Activated CD4-positive, alpha-beta T cell treated with anti-CD3 and anti-CD28 coated beads, Interleukin-2, amount 50 U/mL, for 48 hours (primary cell): ENCODE measurements around the gene TIGD3.
A peak's percentile ranks its signal among the peaks of the same experiment; 100 is the strongest.

Experiments used
- DNase-seq, 2 experiments: peaks; one replicate each; pipeline ENCODE4 v3.0.0-alpha.2; 2020

The TIGD3 gene, protein sequence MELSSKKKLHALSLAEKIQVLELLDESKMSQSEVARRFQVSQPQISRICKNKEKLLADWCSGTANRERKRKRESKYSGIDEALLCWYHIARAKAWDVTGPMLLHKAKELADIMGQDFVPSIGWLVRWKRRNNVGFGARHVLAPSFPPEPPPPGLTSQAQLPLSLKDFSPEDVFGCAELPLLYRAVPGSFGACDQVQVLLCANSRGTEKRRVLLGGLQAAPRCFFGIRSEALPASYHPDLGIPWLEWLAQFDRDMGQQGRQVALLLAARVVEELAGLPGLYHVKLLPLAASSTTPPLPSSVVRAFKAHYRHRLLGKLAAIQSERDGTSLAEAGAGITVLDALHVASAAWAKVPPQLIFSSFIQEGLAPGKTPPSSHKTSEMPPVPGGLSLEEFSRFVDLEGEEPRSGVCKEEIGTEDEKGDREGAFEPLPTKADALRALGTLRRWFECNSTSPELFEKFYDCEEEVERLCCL

GRCh38 chr11:65354265-65355012 lies at the start of gene TIGD3:
Gene TIGD3 (plus strand): TSS chr11:65354751. CDS start chr11:65355809, 1,058 bp downstream.
- DNase-seq = peak; percentile 99

DNA sequence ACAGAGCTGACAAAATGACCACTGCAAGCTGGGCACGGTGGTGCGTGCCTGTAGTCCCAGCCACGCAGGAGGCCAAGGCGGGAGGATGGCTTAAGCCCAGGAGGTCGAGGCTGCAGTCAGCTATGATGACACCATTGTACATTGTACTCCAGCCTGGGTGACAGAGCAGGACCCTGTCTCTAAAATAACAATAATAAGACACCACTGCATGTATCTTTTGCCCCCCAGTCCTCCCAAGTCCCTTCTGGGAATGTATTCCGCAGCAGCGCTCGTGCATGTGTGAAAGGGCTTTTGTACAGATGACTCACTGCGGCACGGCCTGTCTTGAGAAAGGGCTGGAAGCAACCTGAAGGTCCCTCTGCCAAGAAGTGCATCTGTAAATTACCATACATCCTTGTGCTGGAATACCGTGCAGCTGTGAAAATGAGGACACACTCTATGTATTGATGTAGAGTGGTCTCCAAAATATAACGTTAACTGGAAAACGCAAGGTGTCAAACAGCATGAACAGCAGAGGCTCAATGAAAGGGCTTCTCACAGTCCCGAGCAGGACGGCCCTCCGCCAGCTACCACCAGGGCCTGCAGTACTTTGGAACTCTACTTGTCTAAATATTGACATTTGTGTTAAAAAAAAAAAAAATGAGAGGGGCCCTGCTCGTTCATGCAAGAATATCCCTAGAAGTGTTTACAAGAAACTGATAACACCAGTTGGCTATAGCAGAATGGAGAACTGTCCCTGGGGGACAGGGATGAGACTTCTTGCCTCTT lies 48.9 kb upstream of the TIGD3 start:
- DNase-seq = no peak

GRCh38 chr11:65307298-65308229 lies 47.0 kb upstream of the TIGD3 start:
- no peak for DNase-seq

DNA sequence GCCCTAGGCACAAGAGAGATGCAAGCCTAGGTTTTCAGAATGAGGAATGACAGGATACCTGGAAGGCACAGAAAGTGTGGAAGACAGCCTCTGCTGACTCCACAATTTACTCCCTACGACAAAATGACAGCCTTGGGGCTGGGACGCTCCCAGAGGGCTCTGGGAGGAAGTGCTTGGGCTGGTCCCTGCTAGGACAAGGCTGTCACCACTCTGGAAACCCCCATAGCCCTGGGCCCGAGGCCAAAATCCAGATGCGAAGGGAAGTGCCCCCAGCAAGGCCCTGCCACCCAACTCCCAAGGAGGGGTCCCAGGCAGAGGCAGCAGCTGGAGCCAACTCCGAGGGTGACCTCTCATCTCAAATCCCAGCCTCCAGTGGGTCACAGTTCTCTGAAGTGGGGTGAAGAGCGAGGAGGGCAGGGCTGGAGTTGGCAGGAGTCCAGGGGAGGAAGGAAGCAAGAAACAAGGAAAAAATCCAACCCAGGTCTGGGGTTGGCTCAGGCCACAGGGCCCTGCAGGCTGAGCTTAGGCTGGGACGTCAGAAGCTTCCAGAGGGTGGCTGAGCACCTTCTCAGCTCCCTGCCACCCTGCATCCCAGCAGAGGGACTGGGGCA lies 46.2 kb upstream of the TIGD3 start:
- no peak for DNase-seq

GRCh38 chr11:65309006-65309405 lies 45.5 kb upstream of the TIGD3 start:
- DNase-seq = no peak

DNA sequence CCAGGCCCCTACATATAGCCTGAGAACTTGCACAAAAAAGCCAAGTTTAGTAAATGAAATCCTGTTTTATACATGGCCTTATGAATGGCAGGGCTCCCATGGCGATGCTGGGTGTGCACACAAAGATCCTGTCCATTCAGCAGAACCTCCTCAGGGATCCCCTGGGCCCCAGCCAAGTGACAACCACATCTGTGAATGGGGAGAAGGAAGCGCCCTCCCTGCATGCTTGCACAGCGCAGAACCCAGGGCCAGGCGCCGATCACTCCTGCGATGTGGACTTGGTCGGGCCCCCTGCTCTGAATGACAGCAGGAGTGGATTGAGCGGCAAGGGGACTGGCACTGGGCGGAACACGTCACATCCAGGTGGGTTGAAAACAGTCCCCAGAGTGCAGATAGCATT lies 44.3 kb upstream of the TIGD3 start:
- DNase-seq = no peak

GRCh38 chr11:65310736-65311135 lies 43.8 kb upstream of the TIGD3 start:
- no peak for DNase-seq

DNA sequence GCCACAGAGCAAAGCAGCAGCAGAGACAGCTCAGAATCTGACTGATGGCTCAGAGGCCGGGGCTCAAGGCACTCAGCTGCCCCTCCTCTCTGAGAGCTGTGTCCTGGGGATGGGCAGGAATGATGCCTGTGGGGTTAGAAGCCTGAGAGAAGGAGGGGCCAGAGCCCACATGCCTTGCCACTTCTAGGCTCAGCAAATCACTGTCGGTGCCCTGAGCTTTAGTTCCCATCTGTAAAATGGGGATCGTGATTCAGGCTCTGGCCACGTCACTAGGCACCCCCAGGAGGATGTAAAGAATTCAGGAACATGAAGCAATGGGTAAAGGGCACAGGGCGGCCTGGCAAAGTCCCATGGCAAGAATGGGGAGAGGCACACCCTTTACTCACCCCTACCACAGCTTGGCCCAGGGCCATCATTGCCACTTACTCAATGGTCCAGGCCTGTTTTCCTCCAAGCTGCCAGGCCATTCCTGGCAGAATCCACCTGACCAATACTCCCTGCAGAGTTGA lies 43.3 kb upstream of the TIGD3 start:
- DNase-seq = no peak

DNA sequence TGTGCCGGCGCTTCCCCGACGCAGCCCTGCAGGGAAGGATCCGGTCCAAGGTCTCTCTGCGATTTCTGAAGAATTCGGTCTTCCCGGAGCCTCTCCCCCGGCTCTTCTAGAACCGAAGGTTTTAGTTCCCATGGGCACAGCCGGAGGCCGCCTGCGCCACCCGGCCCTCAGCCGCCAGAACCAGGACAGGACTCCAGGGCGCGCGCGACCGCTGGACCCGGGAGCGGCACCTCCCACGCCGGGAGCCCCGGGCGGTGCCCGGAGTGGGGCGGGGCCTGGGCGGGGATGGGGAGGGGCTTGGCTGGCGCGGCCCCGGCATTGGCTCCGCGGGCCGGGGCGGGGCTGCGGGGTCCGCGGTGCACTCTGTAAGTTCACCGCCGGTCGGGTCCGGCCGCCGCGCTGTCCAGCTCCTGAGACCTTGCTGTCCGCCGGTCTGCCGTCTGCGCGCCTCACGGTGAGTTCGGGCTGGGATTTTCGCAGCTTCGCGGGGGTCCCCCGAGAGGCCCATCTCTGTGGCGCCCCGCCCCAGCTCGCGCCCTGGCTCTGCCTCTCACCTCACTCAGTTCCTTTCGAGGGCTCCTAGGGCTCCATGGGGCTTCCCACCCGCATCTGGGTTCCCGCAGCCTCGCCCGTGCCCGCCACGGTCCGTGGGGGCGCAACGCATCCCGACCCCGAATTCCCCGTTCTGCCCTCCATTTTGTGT lies 39.9 kb upstream of the TIGD3 start, which contains the start of gene CDC42EP2:
Gene CDC42EP2, plus strand, starts transcription at position 366 of the 703 bp plus-strand sequence. CDS start 6,033 bp downstream, outside the sequence.
- peak; percentile 82 to 84 for DNase-seq

DNA sequence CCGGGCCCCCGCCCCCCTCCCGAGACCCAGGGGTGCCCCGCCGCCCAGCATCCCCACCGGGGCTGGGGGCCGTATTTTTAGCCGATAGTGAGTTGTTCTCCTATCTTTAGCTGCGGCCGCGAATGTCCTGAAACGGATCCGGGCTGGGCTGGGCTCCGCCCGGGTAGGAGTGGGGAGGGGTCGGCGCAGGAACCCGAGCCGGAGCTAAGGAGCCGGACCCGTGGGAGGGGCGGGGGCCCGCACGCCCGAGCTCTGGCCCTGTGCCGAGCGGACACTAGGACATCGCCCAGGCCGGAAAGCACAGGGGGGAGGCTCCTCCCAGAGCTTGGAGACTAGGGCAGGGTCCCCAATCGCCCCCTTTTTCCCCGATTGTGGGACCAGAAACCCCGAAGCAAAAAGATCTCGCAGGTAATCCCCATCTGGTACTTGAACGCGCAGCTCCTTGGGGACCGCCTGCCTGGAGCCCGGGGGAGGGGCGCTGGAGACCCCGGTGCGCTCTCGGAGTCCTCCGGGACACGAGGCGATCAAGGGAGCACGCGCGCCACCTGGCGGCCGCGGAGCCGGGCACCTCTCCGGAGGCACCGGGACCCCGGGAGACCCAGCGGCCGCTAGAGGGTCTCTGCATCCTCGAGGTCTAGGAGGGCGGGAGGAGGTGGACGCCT lies 39.2 kb upstream of the TIGD3 start:
- DNase-seq = peak; percentile 85 to 86

GRCh38 chr11:65315866-65316226 lies 38.7 kb upstream of the TIGD3 start:
- no peak for DNase-seq

DNA sequence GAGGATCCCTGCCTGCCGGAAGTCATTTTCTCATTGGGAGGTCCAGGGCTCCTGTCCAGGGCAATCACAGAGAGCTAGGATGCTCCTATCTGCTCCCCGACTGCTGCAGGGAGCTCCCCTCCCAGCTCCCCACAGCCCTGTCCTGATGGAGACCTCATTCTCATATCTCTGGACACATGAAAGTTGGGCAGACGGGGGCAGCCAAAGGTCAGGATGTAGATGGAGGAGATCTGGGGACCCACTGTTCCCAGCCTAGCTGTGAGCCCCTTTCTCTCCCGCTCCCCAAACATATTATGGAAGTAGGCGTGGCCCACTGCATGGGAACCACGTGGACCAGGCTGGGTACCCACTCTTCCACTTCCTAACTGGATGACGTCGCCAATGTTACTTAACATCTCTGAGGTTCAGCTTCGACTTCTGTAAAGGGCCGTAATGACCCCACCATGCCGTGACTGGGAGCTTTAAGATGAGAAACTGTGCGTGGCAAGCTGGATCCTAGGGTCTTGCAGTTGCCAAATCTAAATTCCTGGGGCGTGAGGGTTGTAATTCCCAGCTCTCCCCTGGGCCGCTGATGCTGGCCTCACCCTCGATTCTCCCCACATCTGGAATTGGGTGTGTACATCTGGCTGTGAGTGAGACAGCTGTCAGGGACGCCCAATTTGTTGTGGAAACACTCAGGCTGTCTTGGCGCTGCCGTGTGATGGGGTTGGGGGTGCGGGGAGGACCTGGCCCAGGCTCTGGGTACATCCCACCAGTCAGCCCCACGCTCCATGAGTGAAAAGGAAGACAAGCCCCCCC lies 38.1 kb upstream of the TIGD3 start:
- DNase-seq = no peak

DNA sequence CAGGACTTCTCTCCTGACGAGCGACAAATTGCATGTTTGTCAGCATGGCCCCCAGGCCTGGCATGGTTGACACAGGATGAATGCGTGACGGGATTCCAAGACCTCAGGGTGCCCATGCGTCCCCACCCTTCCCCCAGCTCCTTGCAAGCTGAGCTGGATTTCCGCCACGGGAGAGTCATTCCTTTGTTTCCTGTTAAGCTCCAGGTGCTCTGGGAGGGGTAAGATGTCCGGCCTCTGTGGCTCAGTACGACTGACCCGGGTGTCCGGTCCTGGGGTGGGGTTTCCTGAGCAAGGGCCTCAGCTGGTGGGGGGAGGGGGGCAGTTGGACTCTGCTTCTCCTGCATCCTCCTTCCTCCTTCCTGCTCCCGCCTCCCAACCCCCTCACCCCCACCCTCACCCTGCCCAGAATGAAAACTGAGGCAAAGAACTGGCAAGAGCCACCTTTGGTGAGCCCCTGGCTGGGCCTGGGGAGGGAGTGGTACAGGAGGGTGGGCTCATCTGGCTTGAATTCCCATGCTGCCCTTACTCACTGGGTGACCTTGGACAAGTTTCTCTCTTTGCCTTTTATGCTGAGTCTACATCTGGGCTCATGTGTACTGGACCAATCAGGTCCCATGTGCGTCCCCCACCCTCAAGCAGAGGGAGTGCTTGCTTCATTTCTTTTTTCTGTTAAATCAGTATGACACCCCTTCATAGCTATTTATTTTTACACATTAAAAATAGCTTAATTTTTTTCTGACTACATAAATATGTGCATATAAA lies 37.3 kb upstream of the TIGD3 start:
- no peak for DNase-seq

GRCh38 chr11:65320386-65321075 lies 34.0 kb upstream of the TIGD3 start:
- DNase-seq = no peak

GRCh38 chr11:65321076-65321475 lies 33.5 kb upstream of the TIGD3 start:
- no peak for DNase-seq

DNA sequence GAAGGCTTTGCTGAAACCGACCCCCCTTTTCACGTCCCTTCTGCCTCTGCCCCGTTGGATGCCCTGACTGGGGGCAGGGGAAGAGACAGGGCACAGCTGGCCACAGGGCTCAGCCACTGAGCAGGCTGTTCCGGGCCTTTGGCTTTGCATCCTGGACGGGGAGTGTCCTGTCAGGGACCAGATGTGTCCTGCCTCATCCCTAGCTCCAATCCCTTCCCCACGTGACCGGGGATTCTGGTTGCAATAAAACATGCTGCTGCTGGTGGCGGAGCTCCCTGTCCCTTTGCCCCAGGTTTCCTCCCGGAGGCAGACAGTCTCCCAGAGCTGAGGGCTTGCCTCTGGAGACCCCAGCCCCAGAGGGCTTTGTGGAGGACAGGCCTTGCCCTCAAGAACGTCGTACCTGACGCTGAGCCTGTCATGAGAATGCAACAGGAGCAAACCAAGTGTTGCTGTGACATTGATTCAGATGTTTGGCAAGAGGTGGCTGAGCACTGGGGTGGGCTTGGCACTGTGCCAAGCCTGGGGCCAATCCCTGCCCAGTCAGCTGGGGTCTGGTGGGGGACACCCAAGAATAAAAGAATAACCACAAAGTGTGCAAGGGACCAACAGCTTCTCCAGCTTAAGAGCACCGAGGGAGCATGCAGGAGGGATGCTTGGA lies 32.6 kb upstream of the TIGD3 start:
- no peak for DNase-seq

GRCh38 chr11:65323813-65324212 lies 30.7 kb upstream of the TIGD3 start:
- no peak for DNase-seq
